NCI-H82 treated with DMSO at 0.1 percent for 48 hours (cell line): ENCODE data around the gene RFC1.

ENCODE experiments used
- DNase-seq: peaks from one replicate; lab custom pipeline; 2025; ENCODE audit not compliant: unreplicated experiment; lab: John Stamatoyannopoulos, UW

RFC1 gene

DNA sequence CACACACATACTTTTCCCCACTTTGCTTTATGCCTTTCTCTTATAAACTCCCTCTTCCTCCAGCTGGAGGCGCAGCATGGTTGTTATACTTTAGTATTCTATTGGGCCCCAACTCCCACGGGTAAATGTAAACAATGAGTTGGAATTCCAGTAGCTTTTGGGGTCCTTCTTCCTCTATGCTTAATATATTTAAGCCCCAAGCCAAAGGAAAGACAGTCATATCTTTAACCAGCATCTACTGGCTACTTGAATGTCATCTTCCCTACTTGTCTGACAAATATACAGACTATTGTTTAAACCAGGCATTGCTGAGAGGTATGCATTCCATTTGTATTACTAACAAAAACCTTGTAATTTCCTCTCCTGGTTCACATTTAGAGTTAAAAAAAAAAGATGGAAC lies 110.9 kb downstream of the RFC1 start:
- DNase-seq = no peak

- no peak for DNase-seq
These were observed 122.7 kb downstream of the RFC1 start for GRCh38 chr4:39243462-39243861.
